ENCODE results near the gene PEX19.

The PEX19 gene

DNA sequence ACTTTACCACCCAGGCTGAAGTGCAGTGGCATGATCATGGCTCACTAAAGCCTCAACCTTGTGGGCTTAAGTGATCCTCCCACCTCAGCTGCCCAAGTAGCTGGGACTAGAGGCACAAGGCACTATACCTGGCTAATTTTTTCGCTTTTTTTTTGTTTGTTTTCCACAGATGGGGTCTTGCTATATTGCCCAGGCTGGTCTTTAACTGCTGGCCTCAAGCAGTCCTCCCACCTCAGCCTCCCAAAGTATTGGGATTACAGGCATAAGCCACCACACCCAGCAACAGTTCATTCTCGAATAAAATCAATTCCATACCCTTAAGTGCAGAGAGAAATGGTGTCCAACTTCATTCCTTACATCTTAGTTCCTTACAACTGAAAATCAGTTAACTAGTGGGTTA is 47.4 kb downstream of the PEX19 start:
- DNase-seq (ENCODE audit: low spot score) = no peak

- DNase-seq (ENCODE audit: low spot score) = no peak
These were observed 48.1 kb downstream of the PEX19 start for GRCh38 chr1:160236806-160237205.

- no peak for DNase-seq (ENCODE audit: low spot score)
These were observed 52.0 kb downstream of the PEX19 start for GRCh38 chr1:160232911-160233310.

GRCh38 chr1:160228431-160228830 is 56.5 kb downstream of the PEX19 start:
- no peak for DNase-seq (ENCODE audit: low spot score)

GRCh38 chr1:160227561-160227960 is 57.4 kb downstream of the PEX19 start:
- no peak for DNase-seq (ENCODE audit: low spot score)

GRCh38 chr1:160227034-160227433 is 57.9 kb downstream of the PEX19 start:
- DNase-seq (ENCODE audit: low spot score) = no peak

All from LoVo (cell line).